PFSK-1 (cell line): ENCODE results near the gene PLG.

Source experiments
- FOXP2 ChIP-seq: optimal IDR thresholded peaks from 2 replicates; pipeline ENCODE3; 2011; ENCODE audit warnings: borderline replicate concordance, control low read depth, inconsistent platforms; ENCODE audit not compliant: insufficient read depth; ENCODE audit errors: extremely low read length, extremely low read depth
- POLR2AphosphoS5 ChIP-seq: IDR thresholded peaks from 2 replicates; pipeline ENCODE4 v1.6.1; 2012; ENCODE audit warnings: low read depth, mild to moderate bottlenecking, control low read depth, low read length, moderate library complexity
- REST ChIP-seq, 2 experiments: IDR thresholded peaks; 2 replicates each; pipeline versions ENCODE4 v1.6.1 to v1.8.0; 2011 to 2012; ENCODE audit warnings: low read depth in 2 of 2, low read length in 2 of 2, control low read depth in 1 of 2, inconsistent platforms in 1 of 2, mild to moderate bottlenecking in 1 of 2, moderate library complexity in 1 of 2; ENCODE audit not compliant: insufficient read depth in 1 of 2
- SIN3A ChIP-seq: IDR thresholded peaks from 2 replicates; pipeline ENCODE4 v1.6.1; 2012; ENCODE audit warnings: mild to moderate bottlenecking, low read length, moderate library complexity, borderline replicate concordance; ENCODE audit not compliant: insufficient read depth
- TAF1 ChIP-seq: IDR thresholded peaks from 2 replicates; pipeline ENCODE4 v1.6.1; 2012; ENCODE audit warnings: low read length, control low read depth, borderline replicate concordance; ENCODE audit not compliant: insufficient read depth

The PLG gene

GRCh38 chr6:160765412-160765811, 63.4 kb downstream of the PLG start:
- no peak for TF ChIP-seq TAF1
- TF ChIP-seq SIN3A: no peak
- no peak for TF ChIP-seq POLR2AphosphoS5
- no peak for TF ChIP-seq REST (IDR thresholded peaks at IDR 0.05; ENCODE audit: insufficient read depth in 1 of 2, low read depth in 2 of 2, low read length in 2 of 2)
- no peak for TF ChIP-seq FOXP2

- TF ChIP-seq POLR2AphosphoS5 (no peak), TAF1 (no peak), SIN3A (no peak), REST (IDR thresholded peaks at IDR 0.05; ENCODE audit: insufficient read depth in 1 of 2, low read depth in 2 of 2, low read length in 2 of 2) (no peak), FOXP2 (no peak)
Observed at GRCh38 chr6:160766657-160766988, 64.6 kb downstream of the PLG start.

- TF ChIP-seq POLR2AphosphoS5: no peak
- TF ChIP-seq REST (IDR thresholded peaks at IDR 0.05; ENCODE audit: insufficient read depth in 1 of 2, low read depth in 2 of 2, low read length in 2 of 2): no peak
- no peak for TF ChIP-seq SIN3A
- TF ChIP-seq TAF1: no peak
- TF ChIP-seq FOXP2: no peak
Observed at GRCh38 chr6:160766989-160767646, 65.1 kb downstream of the PLG start.

GRCh38 chr6:160767647-160768019, 65.6 kb downstream of the PLG start:
- TF ChIP-seq SIN3A (no peak), REST (IDR thresholded peaks at IDR 0.05; ENCODE audit: insufficient read depth in 1 of 2, low read depth in 2 of 2, low read length in 2 of 2) (no peak), TAF1 (no peak), POLR2AphosphoS5 (no peak), FOXP2 (no peak)

- TF ChIP-seq SIN3A: no peak
- no peak for TF ChIP-seq REST (IDR thresholded peaks at IDR 0.05; ENCODE audit: insufficient read depth in 1 of 2, low read depth in 2 of 2, low read length in 2 of 2)
- TF ChIP-seq FOXP2: no peak
- no peak for TF ChIP-seq TAF1
- TF ChIP-seq POLR2AphosphoS5: no peak
Observed at GRCh38 chr6:160768101-160768500, 66.1 kb downstream of the PLG start.
